A673 (cell line): ENCODE data around the gene ZNF366. TPM values are rescaled to one million over a fixed set of nuclear protein-coding genes. Genes with fewer than 3 reads are reported as not detected.

ENCODE experiments used
- BruUV-seq: library from RNA; stranded (reverse); fragments of 400-500 nt; replicated peaks from 2 replicates; lab custom pipeline; 2021; lab: Mats Ljungman, UMichigan
- CTCF ChIA-PET: fragments of 300-600 bp; sonication (Branson Sonifier 250); formaldehyde crosslinking; loops from one replicate; lab custom pipeline; 2022; ENCODE audit warnings: antibody characterized with exemption; lab: Charles Lee
- POLR2A ChIA-PET: fragments of 300-600 bp; sonication (Branson Sonifier 250); formaldehyde crosslinking; loops from one replicate; lab custom pipeline; 2022; ENCODE audit warnings: antibody characterized with exemption; ENCODE audit not compliant: low non-redundant PET; lab: Charles Lee
- DNase-seq: peaks from one replicate; pipeline ENCODE4 v3.0.0-alpha.2; 2015; ENCODE audit warnings: low spot score
- H3K27ac ChIP-seq: fragments of 200-600 bp; sonication (generic); 2 replicates; pipeline ENCODE4 v1.5.1; 2016; ENCODE audit warnings: mixed run types, low read depth, mild to moderate bottlenecking, mixed read lengths, antibody characterized with exemption, low read length; ENCODE audit not compliant: poor library complexity, severe bottlenecking
- H3K27me3 ChIP-seq: fragments of 200-600 bp; sonication (generic); replicated peaks from 2 replicates; pipeline ENCODE4 v1.6.1; 2017; ENCODE audit warnings: mixed run types, low read depth, mild to moderate bottlenecking, mixed read lengths, antibody characterized with exemption, low read length; ENCODE audit not compliant: insufficient read depth, poor library complexity
- H3K36me3 ChIP-seq: fragments of 200-600 bp; sonication (generic); 2 replicates; pipeline ENCODE4 v1.6.1; 2016; ENCODE audit warnings: mixed run types, mild to moderate bottlenecking, mixed read lengths, antibody characterized with exemption, low read length; ENCODE audit not compliant: insufficient read depth, poor library complexity, severe bottlenecking
- H3K4me1 ChIP-seq: fragments of 200-600 bp; sonication (generic); 2 replicates; pipeline ENCODE4 v1.6.1; 2017; ENCODE audit warnings: mixed run types, mild to moderate bottlenecking, mixed read lengths, antibody characterized with exemption, low read length; ENCODE audit not compliant: insufficient read depth, poor library complexity, severe bottlenecking
- H3K4me3 ChIP-seq: fragments of 200-600 bp; sonication (generic); 2 replicates; pipeline ENCODE4 v1.5.1; 2016; ENCODE audit warnings: low read depth, mixed run types, mild to moderate bottlenecking, mixed read lengths, low read length; ENCODE audit not compliant: poor library complexity, severe bottlenecking
- H3K9me3 ChIP-seq: fragments of 200-600 bp; sonication (generic); 2 replicates; pipeline ENCODE4 v1.6.1; 2016; ENCODE audit warnings: mixed run types, low read depth, mild to moderate bottlenecking, mixed read lengths, antibody characterized with exemption, low read length; ENCODE audit not compliant: poor library complexity, severe bottlenecking
- CTCF ChIP-seq: fragments of 300-800, 200-600 bp; sonication (generic); conservative IDR thresholded peaks from 2 replicates; pipeline ENCODE4 v1.5.1; 2017; ENCODE audit warnings: low read depth, mild to moderate bottlenecking, antibody characterized with exemption, low read length, moderate library complexity, mixed read lengths
- EZH2 ChIP-seq: fragments of 200-600 bp; sonication (generic); IDR thresholded peaks from 2 replicates; pipeline ENCODE4 v1.6.1; 2017; ENCODE audit warnings: borderline replicate concordance, low read depth, mild to moderate bottlenecking, mixed read lengths, antibody characterized with exemption, low read length; ENCODE audit not compliant: poor library complexity, severe bottlenecking
- intact Hi-C: fragments of 100-400 bp; cut with micrococcal nuclease; formaldehyde crosslinking; loops from one replicate; pipeline ENCODE4 v1.10.0; 2022; ENCODE audit not compliant: unreplicated experiment
- total RNA-seq: library from RNA; stranded (reverse); gene quantifications from 2 replicates; pipeline ENCODE4 v1.2.3, GENCODE V29; 2021

Gene ZNF366
- total RNA-seq, 1 experiment from 2014 or later, result not detected

DNA sequence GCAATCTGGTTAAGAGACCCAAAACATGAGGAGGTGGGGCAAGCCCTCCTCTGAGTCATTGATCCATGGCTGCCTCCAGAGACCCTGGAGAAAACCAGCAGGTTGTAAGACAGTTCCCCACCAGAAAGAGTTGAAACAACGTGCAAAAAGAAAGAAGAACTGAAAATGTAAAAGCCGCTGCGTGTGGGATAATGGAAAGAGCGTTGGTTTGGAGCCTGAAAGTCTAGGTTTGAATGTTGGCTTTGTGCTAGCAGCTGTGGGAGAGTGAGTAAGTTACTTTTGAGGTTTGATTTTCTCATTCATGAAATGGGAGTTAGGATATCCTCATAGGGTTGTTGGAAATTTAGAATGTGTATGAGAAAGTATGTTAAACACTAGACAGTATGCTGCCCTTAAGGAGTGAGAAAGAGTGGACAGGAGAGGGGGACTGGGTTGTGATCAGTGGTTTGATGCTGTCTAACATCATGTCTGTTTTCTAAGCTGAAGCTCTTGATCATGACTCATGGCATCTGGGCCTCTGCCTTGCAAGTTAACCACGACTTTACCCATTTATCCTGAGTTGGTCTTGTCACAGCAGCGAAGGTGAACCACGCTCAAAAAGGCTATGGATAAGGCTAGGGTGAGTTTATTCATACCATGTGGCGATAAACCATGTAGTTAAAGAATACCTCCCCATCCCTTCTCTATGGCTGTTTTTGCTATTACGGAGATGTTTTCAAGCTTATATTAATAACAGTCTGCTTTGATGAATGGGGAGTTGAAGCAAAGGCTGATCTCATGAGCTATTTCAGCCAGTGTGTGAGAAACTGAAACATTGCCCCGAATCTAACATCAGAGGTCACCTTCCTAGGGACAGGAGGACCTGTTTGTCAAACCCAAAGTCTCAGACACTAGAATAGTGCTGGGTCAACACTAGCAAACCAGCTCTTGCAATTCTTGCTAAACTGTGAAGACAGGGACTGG lies 41.3 kb downstream of the ZNF366 start:
- Histone ChIP-seq H3K9me3 (no peaks in the 10 kb centered on the region), H3K27me3 (no peaks in the 10 kb centered on the region), H3K4me1 (no peaks in the 10 kb centered on the region), H3K27ac (no peak overlapping the region), H3K36me3 (no peaks in the 10 kb centered on the region), H3K4me3 (no peak overlapping the region)
- DNase-seq, result no peak
- BruUV-seq, result no TSS peak
- CTCF ChIA-PET, result no interaction called here
- intact Hi-C loops, result no loop called here
- TF ChIP-seq CTCF (no peak), EZH2 (no peak)
- POLR2A ChIA-PET, result no interaction called here

- H3K4me1 ChIP-seq, result no peaks in the 10 kb centered on the region
- intact Hi-C loops, result no loop called here
- no peaks in the 10 kb centered on the region for H3K27me3 ChIP-seq
- ChIA-PET CTCF (no interaction called here), POLR2A (no interaction called here)
- no peak for DNase-seq
- H3K9me3 ChIP-seq, result no peaks in the 10 kb centered on the region
- no TSS peak for BruUV-seq
- no peaks in the 10 kb centered on the region for H3K36me3 ChIP-seq
- no peak overlapping the region for H3K27ac ChIP-seq
- TF ChIP-seq CTCF (no peak), EZH2 (no peak)
- no peak overlapping the region for H3K4me3 ChIP-seq
Measured at GRCh38 chr5:72465066-72465465, 42.1 kb downstream of the ZNF366 start.

DNA sequence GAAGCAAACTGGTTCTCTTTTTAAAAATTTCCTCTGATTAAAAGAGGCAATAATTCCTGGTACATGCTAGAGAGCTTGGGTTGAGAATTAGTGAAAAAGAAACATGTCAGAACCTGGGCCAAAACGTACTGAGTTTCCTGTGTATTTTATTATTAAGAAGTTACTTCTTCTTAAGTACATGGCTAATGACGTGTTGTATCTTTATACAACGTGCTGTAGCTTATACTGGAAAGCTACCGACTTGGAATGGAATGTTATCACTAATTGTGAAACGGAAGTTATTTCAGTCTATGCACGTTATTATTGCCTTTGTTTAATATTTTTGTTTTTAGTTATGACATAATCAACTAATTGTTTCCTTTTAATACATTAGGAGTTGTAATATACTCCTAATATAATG lies 43.1 kb downstream of the ZNF366 start:
- POLR2A ChIA-PET, result no interaction called here

More for the DNA sequence above, 43.1 kb downstream of the ZNF366 start:
- H3K27me3 ChIP-seq, result no peaks in the 10 kb centered on the region
- H3K4me3 ChIP-seq, result no peak overlapping the region
- no peaks in the 10 kb centered on the region for H3K9me3 ChIP-seq
- DNase-seq, result no peak
- H3K4me1 ChIP-seq, result no peaks in the 10 kb centered on the region
- CTCF ChIA-PET, result no interaction called here
- H3K27ac ChIP-seq, result no peak overlapping the region
- intact Hi-C loops, result no loop called here
- TF ChIP-seq CTCF, result no peak
- TF ChIP-seq EZH2, result no peak
- BruUV-seq, result no TSS peak
- H3K36me3 ChIP-seq, result no peaks in the 10 kb centered on the region
